Thyroid gland (tissue), 4 donors: ENCODE measurements around the gene FAM114A2. TPM values are rescaled to one million over a fixed set of nuclear protein-coding genes. Genes with fewer than 3 reads are reported as not detected.

Experiments used
- DNase-seq, 2 donors: peaks; one replicate each; pipeline ENCODE4 v3.0.0-alpha.2; 2019
- H3K27ac ChIP-seq, 3 donors: fragments of 200-600 bp; sonication (generic); 1 replicate in 2 of 3; 2 replicates in 1 of 3; pipeline ENCODE4 v1.5.1; 2016 to 2019; ENCODE audit warnings: mild to moderate bottlenecking in 1 of 3, moderate library complexity in 1 of 3
- H3K27me3 ChIP-seq: fragments of 200-600 bp; sonication (generic); one replicate; pipeline ENCODE4 v1.5.1; 2019
- H3K36me3 ChIP-seq, 2 donors: fragments of 200-600 bp; sonication (generic); one replicate each; pipeline ENCODE4 v1.5.1; 2016 to 2019
- H3K4me1 ChIP-seq, 2 donors: fragments of 200-600 bp; sonication (generic); one replicate each; pipeline ENCODE4 v1.5.1; 2017 to 2019
- H3K4me3 ChIP-seq, 3 donors: fragments of 200-600 bp; sonication (generic); replicated peaks in 1 of 3; 1 replicate in 2 of 3; 2 replicates in 1 of 3; pipeline ENCODE4 v1.5.1; 2016; ENCODE audit warnings: mild to moderate bottlenecking in 1 of 3
- H3K9me3 ChIP-seq: fragments of 200-600 bp; sonication (generic); one replicate; pipeline ENCODE4 v1.5.1; 2017
- POLR2A ChIP-seq, 2 donors: fragments of 450-650 bp; IDR thresholded peaks; one replicate each; pipeline ENCODE4 v1.6.1; 2017; ENCODE audit warnings: antibody characterized with exemption in 2 of 2, mild to moderate bottlenecking in 2 of 2, moderate library complexity in 1 of 2
- WGBS, 2 donors: methylation state at CpG; one replicate each; pipeline ENCODE4 v1.1.5; 2017; 5-methylcytosine and 5-hydroxymethylcytosine counted together
- intact Hi-C: fragments of 100-400 bp; cut with DNase I; formaldehyde crosslinking; loops from one replicate; pipeline ENCODE4 v1.15.1; 2023
- total RNA-seq, 4 donors: library from RNA; depleted of rRNA; stranded (reverse); fragments of >200 nt; gene quantifications; one replicate each; pipeline ENCODE4 v1.2.3, GENCODE V29; 2016
- TF ChIP-seq, protein P1 (sequence below), 6 experiments: fragments of 200-600 bp in 3 of 6; fragments of 450-650 bp in 3 of 6; sonication (generic) in 3 of 6; IDR thresholded peaks; one replicate each; pipeline ENCODE4 v1.5.1; 2016 to 2019; ENCODE audit warnings: antibody characterized with exemption in 6 of 6, mild to moderate bottlenecking in 2 of 6, inconsistent platforms in 1 of 6, moderate library complexity in 1 of 6

FAM114A2 gene
- total RNA-seq, 4 donors from 2014 or later, result 21.1 to 28.9 (median 23.3) TPM

- no peaks in the 10 kb centered on the region for H3K4me1 ChIP-seq
- WGBS, 2 donors, result 91 to 94% methylated on average over 3 of the region's 3 CpGs
- H3K4me3 ChIP-seq, result no peak overlapping the region
- no peaks in the 10 kb centered on the region for H3K27me3 ChIP-seq
- intact Hi-C loops, result no loop called here
- TF ChIP-seq, protein P1, sequence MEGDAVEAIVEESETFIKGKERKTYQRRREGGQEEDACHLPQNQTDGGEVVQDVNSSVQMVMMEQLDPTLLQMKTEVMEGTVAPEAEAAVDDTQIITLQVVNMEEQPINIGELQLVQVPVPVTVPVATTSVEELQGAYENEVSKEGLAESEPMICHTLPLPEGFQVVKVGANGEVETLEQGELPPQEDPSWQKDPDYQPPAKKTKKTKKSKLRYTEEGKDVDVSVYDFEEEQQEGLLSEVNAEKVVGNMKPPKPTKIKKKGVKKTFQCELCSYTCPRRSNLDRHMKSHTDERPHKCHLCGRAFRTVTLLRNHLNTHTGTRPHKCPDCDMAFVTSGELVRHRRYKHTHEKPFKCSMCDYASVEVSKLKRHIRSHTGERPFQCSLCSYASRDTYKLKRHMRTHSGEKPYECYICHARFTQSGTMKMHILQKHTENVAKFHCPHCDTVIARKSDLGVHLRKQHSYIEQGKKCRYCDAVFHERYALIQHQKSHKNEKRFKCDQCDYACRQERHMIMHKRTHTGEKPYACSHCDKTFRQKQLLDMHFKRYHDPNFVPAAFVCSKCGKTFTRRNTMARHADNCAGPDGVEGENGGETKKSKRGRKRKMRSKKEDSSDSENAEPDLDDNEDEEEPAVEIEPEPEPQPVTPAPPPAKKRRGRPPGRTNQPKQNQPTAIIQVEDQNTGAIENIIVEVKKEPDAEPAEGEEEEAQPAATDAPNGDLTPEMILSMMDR (IDR thresholded peaks at IDR 0.05), result no peak
- no peak for TF ChIP-seq POLR2A (IDR thresholded peaks at IDR 0.05)
- no peak for DNase-seq
- H3K27ac ChIP-seq, result no peak overlapping the region
- no peaks in the 10 kb centered on the region for H3K36me3 ChIP-seq
- no peaks in the 10 kb centered on the region for H3K9me3 ChIP-seq
These were observed 21.9 kb upstream of the FAM114A2 start for GRCh38 chr5:154060606-154061005.

DNA sequence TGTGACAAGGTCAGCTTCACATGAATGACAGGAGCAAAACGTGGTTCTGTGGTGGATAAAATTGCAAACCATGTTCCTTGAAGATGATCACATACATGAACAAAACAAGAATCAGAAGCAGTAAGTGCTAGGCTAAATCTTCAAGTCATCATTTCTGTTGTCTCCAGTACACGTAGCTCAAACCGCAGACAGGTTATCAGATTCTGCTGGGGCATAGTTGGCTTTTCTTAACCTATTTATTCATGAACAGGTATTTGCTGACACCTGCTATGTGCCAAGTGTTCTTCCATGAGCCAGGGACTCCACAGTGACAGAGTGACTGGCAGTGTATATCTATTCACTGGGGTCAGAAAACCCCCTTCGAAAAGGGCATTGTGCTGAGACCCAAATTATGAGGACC is 20.9 kb upstream of the FAM114A2 start:
- 83 to 97% methylated on average over 4 of the region's 4 CpGs for WGBS, 2 donors
- Histone ChIP-seq H3K27ac (no peak overlapping the region), H3K4me3 (no peak overlapping the region), H3K36me3 (no peaks in the 10 kb centered on the region), H3K27me3 (no peaks in the 10 kb centered on the region), H3K4me1 (no peaks in the 10 kb centered on the region), H3K9me3 (no peaks in the 10 kb centered on the region)
- intact Hi-C loops, result no loop called here
- no peak for DNase-seq
- TF ChIP-seq, protein P1 (IDR thresholded peaks at IDR 0.05), result no peak
- no peak for TF ChIP-seq POLR2A (IDR thresholded peaks at IDR 0.05)

DNA sequence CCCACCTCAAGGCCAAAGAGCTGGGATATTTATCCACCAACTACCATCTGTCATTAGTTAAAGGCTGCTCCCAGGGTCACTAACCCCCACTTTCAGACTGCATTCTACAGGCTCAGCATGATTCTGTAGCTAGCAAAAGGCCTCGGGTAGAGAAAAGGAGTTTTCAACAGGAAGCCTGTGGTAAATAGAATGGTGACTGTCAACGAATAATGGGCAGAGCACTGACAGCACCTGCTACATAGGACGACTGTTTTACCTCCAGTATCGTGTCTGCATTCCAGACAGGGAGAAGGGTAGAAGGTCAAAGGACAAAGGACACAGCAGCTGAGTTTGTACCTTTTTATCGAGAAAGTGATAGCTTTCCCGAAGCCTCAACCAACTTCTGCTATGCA is 20.3 kb upstream of the FAM114A2 start:
- no peak for DNase-seq
- H3K4me3 ChIP-seq, result no peak overlapping the region
- TF ChIP-seq POLR2A (IDR thresholded peaks at IDR 0.05), result no peak
- TF ChIP-seq, protein P1 (IDR thresholded peaks at IDR 0.05), result no peak
- WGBS, 2 donors, result 69 to 76% methylated on average over 6 of the region's 6 CpGs
- no peaks in the 10 kb centered on the region for H3K9me3 ChIP-seq
- H3K27me3 ChIP-seq, result no peaks in the 10 kb centered on the region
- H3K27ac ChIP-seq, result no peak overlapping the region
- no peaks in the 10 kb centered on the region for H3K4me1 ChIP-seq
- intact Hi-C loops, result no loop called here
- no peaks in the 10 kb centered on the region for H3K36me3 ChIP-seq

GRCh38 chr5:154058055-154059038 is 19.6 kb upstream of the FAM114A2 start:
- Histone ChIP-seq H3K36me3 (peaks cover 3 to 4% of the 10 kb centered on the region in 2 donors), H3K27ac (no peak overlapping the region), H3K27me3 (no peaks in the 10 kb centered on the region), H3K4me3 (no peak overlapping the region), H3K9me3 (no peaks in the 10 kb centered on the region), H3K4me1 (no peaks in the 10 kb centered on the region)
- TF ChIP-seq POLR2A (IDR thresholded peaks at IDR 0.05), result no peak
- TF ChIP-seq, protein P1 (IDR thresholded peaks at IDR 0.05), result no peak
- WGBS, 2 donors, result 78 to 79% methylated on average over 10 of the region's 10 CpGs
- intact Hi-C loops, result no loop called here
- no peak for DNase-seq

GRCh38 chr5:154055201-154055600 is 16.5 kb upstream of the FAM114A2 start:
- Histone ChIP-seq H3K9me3 (no peaks in the 10 kb centered on the region), H3K27me3 (no peaks in the 10 kb centered on the region), H3K4me3 (no peak overlapping the region), H3K4me1 (no peaks in the 10 kb centered on the region), H3K36me3 (peaks cover 9 to 11% of the 10 kb centered on the region in 2 donors), H3K27ac (no peak overlapping the region)
- WGBS, 2 donors, result 80 to 94% methylated on average over 2 of the region's 2 CpGs
- intact Hi-C loops, result no loop called here
- no peak for DNase-seq
- no peak for TF ChIP-seq POLR2A (IDR thresholded peaks at IDR 0.05)
- TF ChIP-seq, protein P1 (IDR thresholded peaks at IDR 0.05), result no peak
